Measurements from ENCODE around the gene CUBN. TPM values are rescaled to one million over a fixed set of nuclear protein-coding genes. Genes with fewer than 3 reads are reported as not detected.

CUBN gene
- total and polyA plus RNA-seq, 9 of the 15 experiments (the other 6 are each of a cell fraction or from before 2014, with no cell fraction given), result 0.04 to 0.33 (median 0.09) TPM

DNA sequence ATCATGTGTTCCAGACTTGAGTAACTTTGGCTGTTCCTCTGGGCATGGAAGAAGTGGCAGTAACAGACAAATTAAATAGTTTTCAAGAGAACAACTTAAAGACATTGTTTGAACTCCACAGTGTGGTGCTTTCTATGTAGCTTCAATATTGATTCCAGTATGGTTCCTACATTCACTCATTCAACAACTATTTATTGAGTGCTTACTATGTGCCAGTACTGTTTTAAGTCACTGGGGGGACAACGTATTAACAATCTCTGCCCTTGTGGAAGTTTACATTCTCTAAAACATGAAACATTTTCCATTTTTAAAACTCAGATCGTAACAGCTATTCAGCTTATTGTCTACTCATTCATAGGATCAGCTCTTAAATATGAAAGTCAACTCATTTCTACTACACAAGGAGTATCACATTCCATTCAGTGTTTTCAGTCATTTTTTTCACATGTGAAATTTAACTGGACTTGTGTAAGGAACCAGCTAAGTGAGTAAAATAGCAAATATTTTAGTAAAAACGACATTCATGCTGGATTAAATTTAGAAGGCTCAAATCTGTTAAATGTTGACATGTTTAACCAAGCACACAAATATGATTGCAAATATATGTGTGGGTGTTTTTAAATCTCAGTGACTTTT lies 13.6 kb upstream of the CUBN start:
- CTCF ChIA-PET (ENCODE audit: low intra/inter-chr PET ratio), result no interaction called here
- Histone ChIP-seq H3K4me1 (replicated peaks in 1 of 2; ENCODE audit: control insufficient read depth in 2 of 2, insufficient read depth in 2 of 2, low read length in 2 of 2) (0 out of 5 replicates have a peak, but pooled peaks cover 0 to 2% of the 10 kb centered on the region in 2 experiments), H3K79me2 (ENCODE audit: control insufficient read depth, insufficient read depth, low read length) (no peaks in the 10 kb centered on the region), H4K20me1 (replicated peaks; ENCODE audit: control insufficient read depth, insufficient read depth, low read length) (no peaks in the 10 kb centered on the region), H3K27ac (ENCODE audit: extremely low read depth, low read depth, low read length) (no peak overlapping the region), H3K27me3 (ENCODE audit: control insufficient read depth in 2 of 2, insufficient read depth in 2 of 2, low read length in 2 of 2) (no peaks in the 10 kb centered on the region), H3K9me3 (replicated peaks; ENCODE audit: control insufficient read depth, insufficient read depth, low read depth, low read length) (no peaks in the 10 kb centered on the region), H3K4me3 (no peak overlapping the region), H3K9ac (ENCODE audit: insufficient read depth in 1 of 2, low read depth in 2 of 2, low read length in 2 of 2) (no peak overlapping the region), H3K9me1 (ENCODE audit: control insufficient read depth, insufficient read depth, low read length) (no peaks in the 10 kb centered on the region), H2AFZ (ENCODE audit: low read depth, low read length) (no peak overlapping the region), H3K36me3 (ENCODE audit: control insufficient read depth, insufficient read depth, low read length) (no peaks in the 10 kb centered on the region), H3K4me2 (ENCODE audit: insufficient read depth, low read length) (no peak overlapping the region)
- ATAC-seq (no peak), FAIRE-seq (no peak), DNase-seq (ENCODE audit: extremely low read depth in 1 of 4, low spot score in 3 of 4) (no peak)
- POLR2A ChIA-PET, result interaction anchor here (1.1 to 1.9 kb wide), 2 partner anchors 10 to 11 kb away, joined by 5 read pairs; no protein-coding TSS in a partner anchor
- TF ChIP-seq TCFL5 (CRISPR knock-in tag; conservative IDR thresholded peaks at IDR 0.05), result no peak
- TF ChIP-seq BCOR (IDR thresholded peaks at IDR 0.05), result no peak
- TF ChIP-seq MAFF (IDR thresholded peaks at IDR 0.05; ENCODE audit: low read length), result no peak
- no peak for TF ChIP-seq MTA1 (IDR thresholded peaks at IDR 0.05; ENCODE audit: borderline replicate concordance)
- in situ Hi-C loops (cut with MboI), result no loop called here
- 48% methylated on average over 3 of the region's 3 CpGs for WGBS (ENCODE audit: insufficient coverage, low coverage, missing lambda C conversion rate)
- no TSS peak for BruUV-seq (replicated peaks)
- intact Hi-C loops (cut with micrococcal nuclease), result loop anchor here (10.0 kb wide), 1 partner anchor 188 kb away; no protein-coding TSS in a partner anchor

DNA sequence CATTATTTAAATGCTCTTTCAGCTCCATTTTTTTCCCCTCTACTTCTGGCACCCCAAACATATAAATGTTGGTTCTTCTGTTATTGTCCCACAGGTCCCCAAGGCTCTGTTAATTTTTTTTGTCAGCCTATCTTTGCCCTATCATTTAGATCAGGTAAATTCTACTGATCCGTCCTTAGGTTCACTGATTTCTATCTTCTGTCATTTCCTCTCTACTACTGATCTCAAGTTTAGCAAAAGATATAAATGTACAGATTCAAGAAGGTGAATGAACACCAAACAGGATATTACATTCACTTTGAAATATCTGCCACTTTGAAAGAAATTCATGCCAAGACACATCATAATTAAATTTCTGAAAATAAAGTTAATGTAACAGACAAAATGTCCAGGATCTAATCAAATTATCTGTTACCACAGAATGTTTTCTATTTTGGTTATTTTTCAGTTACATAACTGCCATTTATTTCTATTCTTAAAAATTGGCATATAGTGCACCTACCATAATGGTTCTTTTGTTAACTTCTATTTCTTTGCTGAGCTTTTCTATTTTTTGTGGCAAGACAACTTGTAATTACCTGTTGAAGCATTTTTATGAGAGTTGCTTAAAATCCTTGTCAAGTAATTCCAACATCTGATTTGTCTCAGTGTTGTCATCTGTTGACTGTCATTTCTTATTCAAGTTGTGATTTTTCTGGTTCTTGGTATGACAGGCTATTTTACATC lies 12.1 kb upstream of the CUBN start:
- Histone ChIP-seq H3K4me3 (no peak overlapping the region), H3K79me2 (ENCODE audit: control insufficient read depth, insufficient read depth, low read length) (no peaks in the 10 kb centered on the region), H3K4me1 (replicated peaks in 1 of 2; ENCODE audit: control insufficient read depth in 2 of 2, insufficient read depth in 2 of 2, low read length in 2 of 2) (no peaks in the 10 kb centered on the region), H3K4me2 (ENCODE audit: insufficient read depth, low read length) (no peak overlapping the region), H3K9ac (ENCODE audit: insufficient read depth in 1 of 2, low read depth in 2 of 2, low read length in 2 of 2) (no peak overlapping the region), H3K9me3 (replicated peaks; ENCODE audit: control insufficient read depth, insufficient read depth, low read depth, low read length) (no peaks in the 10 kb centered on the region), H3K36me3 (ENCODE audit: control insufficient read depth, insufficient read depth, low read length) (no peaks in the 10 kb centered on the region), H4K20me1 (replicated peaks; ENCODE audit: control insufficient read depth, insufficient read depth, low read length) (no peaks in the 10 kb centered on the region), H3K27ac (ENCODE audit: extremely low read depth, low read depth, low read length) (no peak overlapping the region), H2AFZ (ENCODE audit: low read depth, low read length) (no peak overlapping the region), H3K27me3 (ENCODE audit: control insufficient read depth in 2 of 2, insufficient read depth in 2 of 2, low read length in 2 of 2) (no peaks in the 10 kb centered on the region), H3K9me1 (ENCODE audit: control insufficient read depth, insufficient read depth, low read length) (no peaks in the 10 kb centered on the region)
- intact Hi-C loops (cut with micrococcal nuclease) (loop anchor here (10.0 kb wide), 1 partner anchor 187 kb away; no protein-coding TSS in a partner anchor), in situ Hi-C loops (cut with MboI) (no loop called here)
- FAIRE-seq (no peak), DNase-seq (ENCODE audit: extremely low read depth in 1 of 4, low spot score in 3 of 4) (no peak), ATAC-seq (no peak)
- 94% methylated on average over 1 of the region's 1 CpG for WGBS (ENCODE audit: insufficient coverage, low coverage, missing lambda C conversion rate)
- POLR2A ChIA-PET, result no interaction called here
- CTCF ChIA-PET (ENCODE audit: low intra/inter-chr PET ratio), result no interaction called here
- BruUV-seq (replicated peaks), result no TSS peak
- TF ChIP-seq HNRNPL (IDR thresholded peaks at IDR 0.05; ENCODE audit: low read depth, low read length), result no peak
- TF ChIP-seq, protein P1, sequence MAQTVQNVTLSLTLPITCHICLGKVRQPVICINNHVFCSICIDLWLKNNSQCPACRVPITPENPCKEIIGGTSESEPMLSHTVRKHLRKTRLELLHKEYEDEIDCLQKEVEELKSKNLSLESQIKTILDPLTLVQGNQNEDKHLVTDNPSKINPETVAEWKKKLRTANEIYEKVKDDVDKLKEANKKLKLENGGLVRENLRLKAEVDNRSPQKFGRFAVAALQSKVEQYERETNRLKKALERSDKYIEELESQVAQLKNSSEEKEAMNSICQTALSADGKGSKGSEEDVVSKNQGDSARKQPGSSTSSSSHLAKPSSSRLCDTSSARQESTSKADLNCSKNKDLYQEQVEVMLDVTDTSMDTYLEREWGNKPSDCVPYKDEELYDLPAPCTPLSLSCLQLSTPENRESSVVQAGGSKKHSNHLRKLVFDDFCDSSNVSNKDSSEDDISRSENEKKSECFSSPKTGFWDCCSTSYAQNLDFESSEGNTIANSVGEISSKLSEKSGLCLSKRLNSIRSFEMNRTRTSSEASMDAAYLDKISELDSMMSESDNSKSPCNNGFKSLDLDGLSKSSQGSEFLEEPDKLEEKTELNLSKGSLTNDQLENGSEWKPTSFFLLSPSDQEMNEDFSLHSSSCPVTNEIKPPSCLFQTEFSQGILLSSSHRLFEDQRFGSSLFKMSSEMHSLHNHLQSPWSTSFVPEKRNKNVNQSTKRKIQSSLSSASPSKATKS (CRISPR knock-in tag; IDR thresholded peaks at IDR 0.05), result no peak
- TF ChIP-seq, protein P2, sequence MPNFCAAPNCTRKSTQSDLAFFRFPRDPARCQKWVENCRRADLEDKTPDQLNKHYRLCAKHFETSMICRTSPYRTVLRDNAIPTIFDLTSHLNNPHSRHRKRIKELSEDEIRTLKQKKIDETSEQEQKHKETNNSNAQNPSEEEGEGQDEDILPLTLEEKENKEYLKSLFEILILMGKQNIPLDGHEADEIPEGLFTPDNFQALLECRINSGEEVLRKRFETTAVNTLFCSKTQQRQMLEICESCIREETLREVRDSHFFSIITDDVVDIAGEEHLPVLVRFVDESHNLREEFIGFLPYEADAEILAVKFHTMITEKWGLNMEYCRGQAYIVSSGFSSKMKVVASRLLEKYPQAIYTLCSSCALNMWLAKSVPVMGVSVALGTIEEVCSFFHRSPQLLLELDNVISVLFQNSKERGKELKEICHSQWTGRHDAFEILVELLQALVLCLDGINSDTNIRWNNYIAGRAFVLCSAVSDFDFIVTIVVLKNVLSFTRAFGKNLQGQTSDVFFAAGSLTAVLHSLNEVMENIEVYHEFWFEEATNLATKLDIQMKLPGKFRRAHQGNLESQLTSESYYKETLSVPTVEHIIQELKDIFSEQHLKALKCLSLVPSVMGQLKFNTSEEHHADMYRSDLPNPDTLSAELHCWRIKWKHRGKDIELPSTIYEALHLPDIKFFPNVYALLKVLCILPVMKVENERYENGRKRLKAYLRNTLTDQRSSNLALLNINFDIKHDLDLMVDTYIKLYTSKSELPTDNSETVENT (CRISPR knock-in tag; IDR thresholded peaks at IDR 0.05), result no peak
- TF ChIP-seq, protein P3, sequence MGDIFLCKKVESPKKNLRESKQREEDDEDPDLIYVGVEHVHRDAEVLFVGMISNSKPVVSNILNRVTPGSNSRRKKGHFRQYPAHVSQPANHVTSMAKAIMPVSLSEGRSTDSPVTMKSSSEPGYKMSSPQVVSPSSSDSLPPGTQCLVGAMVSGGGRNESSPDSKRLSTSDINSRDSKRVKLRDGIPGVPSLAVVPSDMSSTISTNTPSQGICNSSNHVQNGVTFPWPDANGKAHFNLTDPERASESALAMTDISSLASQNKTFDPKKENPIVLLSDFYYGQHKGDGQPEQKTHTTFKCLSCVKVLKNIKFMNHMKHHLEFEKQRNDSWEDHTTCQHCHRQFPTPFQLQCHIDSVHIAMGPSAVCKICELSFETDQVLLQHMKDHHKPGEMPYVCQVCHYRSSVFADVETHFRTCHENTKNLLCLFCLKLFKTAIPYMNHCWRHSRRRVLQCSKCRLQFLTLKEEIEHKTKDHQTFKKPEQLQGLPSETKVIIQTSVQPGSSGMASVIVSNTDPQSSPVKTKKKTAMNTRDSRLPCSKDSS (IDR thresholded peaks at IDR 0.05; ENCODE audit: low read depth, partially characterized antibody), result no peak

All from K562 (cell line).